Spleen (tissue), 11 donors: Measurements from ENCODE around the gene ROR1. TPM values are rescaled to one million over a fixed set of nuclear protein-coding genes. Genes with fewer than 3 reads are reported as not detected.

Experiments
- DNase-seq: peaks from one replicate; pipeline ENCODE4 v3.0.0-alpha.2; 2020
- H3K27ac ChIP-seq, 8 donors: fragments of 200-600 bp; sonication (generic) in 7 of 8; 1 replicate in 4 of 8; 2 replicates in 4 of 8; pipeline versions ENCODE4 v1.5.0 to v1.8.0; 2016 to 2021; ENCODE audit warnings: inconsistent platforms in 4 of 8, mild to moderate bottlenecking in 4 of 8, moderate library complexity in 1 of 8
- H3K27me3 ChIP-seq, 7 donors: fragments of 200-600 bp; sonication (generic) in 6 of 7; replicated peaks in 1 of 7; 1 replicate in 4 of 7; 2 replicates in 3 of 7; pipeline versions ENCODE4 v1.5.0 to v1.8.0; 2016 to 2021; ENCODE audit warnings: inconsistent platforms in 3 of 7, mild to moderate bottlenecking in 1 of 7
- H3K36me3 ChIP-seq, 6 donors: fragments of 200-600 bp; sonication (generic) in 5 of 6; 1 replicate in 4 of 6; 2 replicates in 2 of 6; pipeline versions ENCODE4 v1.5.0 to v1.8.0; 2016 to 2021; ENCODE audit warnings: inconsistent platforms in 2 of 6
- H3K4me1 ChIP-seq, 6 donors: fragments of 200-600 bp; sonication (generic) in 5 of 6; 1 replicate in 3 of 6; 2 replicates in 3 of 6; pipeline versions ENCODE4 v1.5.0 to v1.8.0; 2016 to 2021; ENCODE audit warnings: inconsistent platforms in 3 of 6
- H3K4me3 ChIP-seq, 8 donors: fragments of 200-600 bp; sonication (generic) in 7 of 8; 1 replicate in 4 of 8; 2 replicates in 4 of 8; pipeline versions ENCODE4 v1.5.0 to v1.8.0; 2016 to 2021; ENCODE audit warnings: inconsistent platforms in 4 of 8, mild to moderate bottlenecking in 4 of 8, moderate library complexity in 2 of 8
- H3K9me3 ChIP-seq, 8 donors: fragments of 200-600 bp; sonication (generic) in 7 of 8; 1 replicate in 4 of 8; 2 replicates in 4 of 8; pipeline versions ENCODE4 v1.5.0 to v1.8.0; 2016 to 2021; ENCODE audit warnings: inconsistent platforms in 4 of 8
- POLR2A ChIP-seq, 3 donors: fragments of 450-650 bp; IDR thresholded peaks; one replicate each; pipeline ENCODE4 v1.5.1; 2017; ENCODE audit warnings: antibody characterized with exemption in 3 of 3, mild to moderate bottlenecking in 1 of 3
- POLR2AphosphoS5 ChIP-seq, 3 donors: sonication (generic); formaldehyde crosslinking; IDR thresholded peaks; one replicate each; pipeline ENCODE4 v1.5.1; 2017; ENCODE audit warnings: antibody characterized with exemption in 3 of 3
- WGBS, 5 donors: extraction: QIAGEN DNeasy Blood & Tissue Kit in 3 of 5; methylation state at CpG; one replicate each; pipeline versions ENCODE4 v1.1.5 to v1.1.7; 2013 to 2018; 5-methylcytosine and 5-hydroxymethylcytosine counted together
- intact Hi-C: fragments of 100-400 bp; cut with DNase I; formaldehyde crosslinking; loops from one replicate; pipeline ENCODE4 v1.15.0; 2023; ENCODE audit warnings: low total_unique reads
- polyA plus RNA-seq, 3 donors: library from polyadenylated mRNA; stranded (reverse); fragments of 200-250 nt; gene quantifications; one replicate each; pipeline ENCODE4 v1.2.1, GENCODE V29; 2013
- total RNA-seq, 7 donors: library from RNA; depleted of rRNA in 3 of 7; stranded (reverse); fragments of >200 nt in 3 of 7; fragmentation: NEBNext Ultra II Directional in 4 of 7; extraction: Animal tissue kit (Norgen Biotek cat#: 25700) in 4 of 7; gene quantifications; one replicate each; pipeline versions ENCODE4 v1.1.0 to v1.2.1, GENCODE V29; 2016 to 2021
- TF ChIP-seq, protein P1 (sequence below), 11 experiments: fragments of 200-600 bp in 7 of 11; fragments of 450-650 bp in 4 of 11; sonication (generic) in 4 of 11; IDR thresholded peaks in 8 of 11; conservative IDR thresholded peaks in 3 of 11; 1 replicate in 7 of 11; 2 replicates in 4 of 11; pipeline versions ENCODE4 v1.4.0 to v1.8.0; 2016 to 2021; ENCODE audit warnings: antibody characterized with exemption in 11 of 11, inconsistent platforms in 4 of 11, mild to moderate bottlenecking in 1 of 11
- donor health status: healthy with polysubstance abuse.
- donor health status: DM: no; HTN: no; CAD: no; lungs with moderate emphysema.
- donor health status: DM: no; HTN: no; CAD: no.
- donor health status: Bipolar disorder and iron deficiency.
- donor health status: healthy.
- donor health status: DM: no; HTN: no; CAD: no.
- donor health status: DM: yes; HTN: yes; CAD: no.

ROR1 gene
- total and polyA plus RNA-seq, 10 donors: 0.43 to 12.3 (median 6.4) TPM

DNA sequence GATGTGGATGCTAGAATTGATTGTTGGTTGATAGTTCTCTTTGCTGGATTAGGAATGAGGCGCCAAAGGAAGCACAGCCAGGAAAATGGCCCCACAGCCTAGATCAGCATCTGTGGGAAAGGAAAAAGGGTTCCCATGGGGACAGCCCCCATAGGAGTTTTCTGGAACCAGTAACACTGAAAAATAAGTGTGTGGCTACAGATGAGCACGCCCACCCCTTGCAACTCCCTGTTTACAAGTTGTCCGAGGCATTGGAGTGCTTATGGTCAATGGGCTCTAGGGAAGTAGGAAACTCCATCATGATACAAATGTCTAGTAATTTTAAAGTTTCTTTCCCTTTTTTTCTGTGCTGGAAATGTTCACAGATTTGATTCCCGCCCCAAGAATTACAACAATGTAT lies 405.8 kb downstream of the ROR1 start:
- Histone ChIP-seq H3K36me3 (peaks cover 0 to 13% (median 3%) of the 10 kb centered on the region in 6 donors), H3K9me3 (no peaks in the 10 kb centered on the region), H3K4me1 (peaks cover 0 to 6% (median 2%) of the 10 kb centered on the region in 6 donors), H3K27me3 (no peaks in the 10 kb centered on the region), H3K27ac (no peak overlapping the region), H3K4me3 (no peak overlapping the region)
- no peak for DNase-seq
- 87 to 90% (median 90%) methylated on average over 4 of the region's 4 CpGs for WGBS, 5 donors
- TF ChIP-seq POLR2AphosphoS5 (IDR thresholded peaks at IDR 0.05) (no peak), POLR2A (IDR thresholded peaks at IDR 0.05) (no peak)
- TF ChIP-seq, protein P1, sequence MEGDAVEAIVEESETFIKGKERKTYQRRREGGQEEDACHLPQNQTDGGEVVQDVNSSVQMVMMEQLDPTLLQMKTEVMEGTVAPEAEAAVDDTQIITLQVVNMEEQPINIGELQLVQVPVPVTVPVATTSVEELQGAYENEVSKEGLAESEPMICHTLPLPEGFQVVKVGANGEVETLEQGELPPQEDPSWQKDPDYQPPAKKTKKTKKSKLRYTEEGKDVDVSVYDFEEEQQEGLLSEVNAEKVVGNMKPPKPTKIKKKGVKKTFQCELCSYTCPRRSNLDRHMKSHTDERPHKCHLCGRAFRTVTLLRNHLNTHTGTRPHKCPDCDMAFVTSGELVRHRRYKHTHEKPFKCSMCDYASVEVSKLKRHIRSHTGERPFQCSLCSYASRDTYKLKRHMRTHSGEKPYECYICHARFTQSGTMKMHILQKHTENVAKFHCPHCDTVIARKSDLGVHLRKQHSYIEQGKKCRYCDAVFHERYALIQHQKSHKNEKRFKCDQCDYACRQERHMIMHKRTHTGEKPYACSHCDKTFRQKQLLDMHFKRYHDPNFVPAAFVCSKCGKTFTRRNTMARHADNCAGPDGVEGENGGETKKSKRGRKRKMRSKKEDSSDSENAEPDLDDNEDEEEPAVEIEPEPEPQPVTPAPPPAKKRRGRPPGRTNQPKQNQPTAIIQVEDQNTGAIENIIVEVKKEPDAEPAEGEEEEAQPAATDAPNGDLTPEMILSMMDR (IDR thresholded peaks at IDR 0.05 in 8 of 11, conservative IDR thresholded peaks at IDR 0.05 in 3 of 11): no peak
- intact Hi-C loops: no loop called here

DNA sequence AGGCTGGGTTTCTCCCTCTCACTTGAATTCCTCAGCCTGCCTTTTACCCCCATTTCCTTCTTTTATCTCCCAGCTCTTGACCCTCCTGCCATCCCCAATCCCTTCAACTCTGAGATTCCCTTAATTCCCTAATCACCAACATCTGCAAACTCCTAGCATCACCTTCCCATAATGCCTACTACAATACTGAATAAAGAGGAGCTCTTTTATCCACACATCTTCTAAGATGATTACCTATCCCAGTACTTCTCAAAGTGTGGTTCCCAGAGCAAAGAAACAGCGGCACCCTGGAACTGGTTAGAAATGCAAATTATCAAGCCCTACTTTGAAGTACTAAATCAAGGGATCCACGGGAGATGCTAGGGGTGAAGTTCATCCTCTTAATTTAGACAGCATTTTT lies 408.4 kb downstream of the ROR1 start:
- Histone ChIP-seq H3K4me3 (no peak overlapping the region), H3K27me3 (no peaks in the 10 kb centered on the region), H3K27ac (no peak overlapping the region), H3K36me3 (peaks cover 0 to 13% (median 3%) of the 10 kb centered on the region in 6 donors), H3K9me3 (no peaks in the 10 kb centered on the region), H3K4me1 (peaks cover 0 to 6% (median 2%) of the 10 kb centered on the region in 6 donors)
- intact Hi-C loops: no loop called here
- no peak for DNase-seq
- 83 to 90% (median 85%) methylated on average over 2 of the region's 2 CpGs for whole genome bisulfite sequencing, 5 donors
- TF ChIP-seq POLR2AphosphoS5 (IDR thresholded peaks at IDR 0.05): no peak
- no peak for TF ChIP-seq POLR2A (IDR thresholded peaks at IDR 0.05)
- TF ChIP-seq, protein P1 (IDR thresholded peaks at IDR 0.05 in 8 of 11, conservative IDR thresholded peaks at IDR 0.05 in 3 of 11): no peak

DNA sequence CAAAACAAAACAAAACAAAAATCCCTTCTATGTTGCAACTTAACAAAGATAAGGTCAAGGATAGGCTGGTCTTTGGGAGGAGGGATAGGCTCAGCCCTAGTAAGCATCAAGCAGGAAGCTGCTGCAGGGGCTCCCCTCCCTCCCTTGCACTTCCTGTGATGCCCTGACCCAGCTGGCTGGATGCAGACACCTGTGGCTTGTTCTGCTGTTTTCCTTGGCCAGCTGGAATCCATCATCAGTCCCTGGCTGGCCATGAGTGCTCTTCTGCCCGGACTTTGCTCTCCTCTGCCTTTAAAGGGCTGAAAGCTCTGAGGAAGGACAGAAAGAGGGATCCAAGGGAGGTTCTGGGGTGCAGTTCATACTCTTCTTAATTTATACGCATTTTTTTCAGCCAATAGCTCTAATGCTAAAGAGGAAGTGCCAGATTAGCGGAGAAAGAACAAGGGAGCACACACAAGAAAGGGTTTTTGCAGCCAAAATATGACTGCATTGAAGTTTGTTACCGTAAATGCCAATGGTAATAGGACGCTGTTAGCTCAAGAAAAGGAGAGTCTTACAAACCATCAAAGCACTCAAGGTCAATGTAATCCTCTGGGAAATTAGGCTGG lies 409.7 kb downstream of the ROR1 start:
- WGBS, 5 donors: 55 to 64% (median 61%) methylated on average over 5 of the region's 5 CpGs
- no peak overlapping the region for H3K27ac ChIP-seq

DNA sequence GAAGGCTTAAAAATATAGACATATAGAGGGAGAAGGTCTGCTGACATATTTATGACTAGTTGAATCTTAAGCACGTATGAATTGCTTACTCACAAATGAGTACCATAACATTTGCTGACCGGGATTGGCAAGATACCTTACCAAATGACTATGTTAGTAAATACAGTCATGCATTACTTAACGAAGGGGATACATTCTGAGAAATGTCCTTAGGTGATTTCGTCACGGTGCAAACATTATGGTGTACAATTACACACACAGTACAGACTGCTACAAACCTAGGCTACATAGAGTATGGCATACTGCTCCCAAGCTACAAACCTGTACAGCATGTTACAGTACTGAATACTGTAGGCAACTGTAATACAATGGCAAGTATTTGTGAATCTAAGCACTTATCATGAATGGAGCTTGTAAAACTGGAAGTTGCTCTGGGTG lies 410.2 kb downstream of the ROR1 start:
- TF ChIP-seq POLR2A (IDR thresholded peaks at IDR 0.05): no peak
- no peaks in the 10 kb centered on the region for H3K27me3 ChIP-seq
- H3K27ac ChIP-seq: no peak overlapping the region
- DNase-seq: no peak
- no peak overlapping the region for H3K4me3 ChIP-seq
- H3K4me1 ChIP-seq: peaks cover 0 to 6% (median 2%) of the 10 kb centered on the region in 6 donors
- H3K36me3 ChIP-seq: no peaks in the 10 kb centered on the region
- H3K9me3 ChIP-seq: no peaks in the 10 kb centered on the region
- 66 to 82% (median 78%) methylated on average over 5 of the region's 5 CpGs for WGBS, 5 donors
- intact Hi-C loops: no loop called here

More for the DNA sequence above, 409.7 kb downstream of the ROR1 start:
- no peak overlapping the region for H3K4me3 ChIP-seq
- no peak for TF ChIP-seq POLR2AphosphoS5 (IDR thresholded peaks at IDR 0.05)
- no peak for TF ChIP-seq POLR2A (IDR thresholded peaks at IDR 0.05)
- TF ChIP-seq, protein P1 (IDR thresholded peaks at IDR 0.05 in 8 of 11, conservative IDR thresholded peaks at IDR 0.05 in 3 of 11): no peak
- no peaks in the 10 kb centered on the region for H3K9me3 ChIP-seq
- no peaks in the 10 kb centered on the region for H3K27me3 ChIP-seq
- no peak for DNase-seq
- H3K4me1 ChIP-seq: peaks cover 0 to 6% (median 2%) of the 10 kb centered on the region in 6 donors
- peaks cover 0 to under 1% (median 0%) of the 10 kb centered on the region in 6 donors for H3K36me3 ChIP-seq
- intact Hi-C loops: no loop called here
